Activated T-cell treated with anti-CD3 and anti-CD28 coated beads for 1 hour (primary cell): ENCODE measurements around the gene PTP4A1.
"Not testable (repeated sequence)": the region's sequence is repeated elsewhere in the genome, so short reads cannot be mapped to it uniquely, and the experiment has no call there.

Experiments used
- DNase-seq: peaks from one replicate; pipeline ENCODE4 v3.0.0-alpha.2; 2020; ENCODE audit warnings: low read depth

The PTP4A1 gene

DNA sequence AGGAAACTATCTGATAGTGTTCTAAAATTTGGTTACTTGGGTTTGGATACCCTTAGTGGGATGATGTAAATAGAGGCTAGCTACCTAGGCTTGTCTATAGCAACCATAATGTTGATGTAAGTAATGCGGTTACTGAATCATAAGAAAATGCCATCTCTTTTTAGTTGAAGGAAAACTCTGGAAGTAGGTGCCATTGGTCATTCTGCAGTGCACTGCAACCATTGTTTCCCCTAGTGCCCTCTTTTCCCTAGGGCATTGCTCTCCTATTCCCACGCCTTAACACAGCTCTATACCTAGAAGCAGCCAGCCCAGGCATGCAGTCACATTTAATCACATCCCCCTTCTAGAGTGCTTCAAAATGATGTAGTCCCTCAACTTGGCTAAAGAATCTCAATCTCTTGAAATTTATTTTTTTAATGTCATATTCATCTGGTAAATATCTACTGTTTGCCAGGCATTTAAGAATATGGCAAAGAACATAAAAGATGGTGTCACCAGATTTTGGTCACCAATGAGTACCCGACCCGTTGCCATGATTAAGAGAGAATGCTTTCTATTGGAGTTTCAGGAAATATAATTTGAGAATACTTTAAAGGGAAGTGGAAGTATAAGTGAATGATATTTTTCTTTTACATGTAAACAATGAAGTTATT lies 10.4 kb downstream of the PTP4A1 start:
- DNase-seq, result no peak

DNA sequence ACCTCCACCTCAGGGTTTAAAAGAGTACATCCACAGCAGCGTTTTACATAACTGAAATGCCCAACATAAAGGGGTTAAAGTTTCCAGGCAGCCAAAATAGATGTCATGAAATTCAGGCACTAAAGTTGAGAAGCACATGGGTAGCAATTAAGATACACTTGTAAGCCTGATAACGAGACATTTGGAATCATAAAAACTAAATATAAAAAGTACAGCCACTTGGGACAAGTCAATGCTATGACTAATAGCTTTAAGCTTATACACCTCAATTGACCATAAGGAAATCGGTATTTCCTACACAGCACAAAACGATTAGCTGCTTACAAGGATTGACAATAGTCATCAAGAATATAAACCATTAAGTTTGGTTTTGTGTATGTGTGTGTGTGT lies 11.8 kb downstream of the PTP4A1 start:
- DNase-seq, result no peak

DNA sequence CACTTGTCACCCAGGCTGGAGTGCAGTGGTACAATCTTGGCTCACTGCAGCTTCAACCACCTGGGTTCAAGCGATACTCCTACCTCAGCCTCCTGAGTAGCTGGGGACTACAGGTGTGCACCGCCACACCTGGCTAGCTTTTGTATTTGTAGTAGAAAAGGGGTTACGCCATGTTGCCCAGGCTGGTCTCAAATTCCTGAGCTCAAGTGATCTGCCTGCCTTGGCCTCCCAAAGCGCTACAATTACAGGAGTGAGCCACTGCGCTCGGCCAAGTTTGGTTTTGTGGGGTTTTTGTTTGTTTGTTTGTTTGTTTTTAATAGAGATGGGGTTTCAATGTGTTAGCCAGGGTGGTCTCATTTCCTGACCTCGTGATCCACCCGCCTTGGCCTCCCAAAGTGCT lies 12.3 kb downstream of the PTP4A1 start:
- no peak for DNase-seq

DNA sequence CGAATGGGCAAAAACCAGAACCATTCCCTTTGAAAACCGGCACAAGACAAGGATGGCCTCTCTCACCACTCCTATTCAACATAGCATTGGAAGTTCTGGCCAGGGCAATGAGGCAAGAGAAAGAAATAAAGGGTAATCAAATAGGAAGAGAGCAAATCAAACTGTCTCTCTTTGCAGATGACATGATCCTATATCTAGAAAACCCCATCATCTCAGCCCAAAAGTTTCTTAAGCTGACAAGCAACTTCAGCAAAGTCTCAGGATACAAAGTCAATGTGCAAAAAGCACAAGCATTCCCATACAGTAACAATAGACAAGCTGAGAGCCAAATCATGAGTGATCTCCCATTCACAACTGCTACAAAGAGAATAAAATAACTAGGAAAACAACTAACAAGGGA lies 13.4 kb downstream of the PTP4A1 start:
- DNase-seq, result not testable (repeated sequence)

DNA sequence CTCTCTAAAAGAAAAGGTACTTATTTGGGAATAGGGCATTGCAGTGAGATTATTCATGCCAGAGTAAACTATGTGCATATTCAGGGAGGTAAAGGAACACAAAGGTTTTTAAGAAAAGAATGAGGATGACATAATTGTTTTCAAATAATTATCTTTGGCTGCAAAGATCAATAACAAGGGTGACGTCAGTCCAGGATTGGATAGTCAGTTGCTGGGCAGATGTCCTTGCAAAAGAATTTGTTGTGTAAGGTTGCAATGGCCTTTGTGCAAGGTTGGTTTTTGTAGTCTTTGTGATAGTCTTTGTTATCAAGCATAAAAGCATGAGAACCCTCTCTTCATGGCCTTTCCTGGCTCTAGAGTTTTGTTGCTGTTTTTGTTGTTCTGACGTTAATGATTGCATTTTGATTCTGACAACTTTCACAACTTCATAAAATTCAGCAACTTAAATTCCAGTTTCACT lies 17.7 kb downstream of the PTP4A1 start:
- no peak for DNase-seq

DNA sequence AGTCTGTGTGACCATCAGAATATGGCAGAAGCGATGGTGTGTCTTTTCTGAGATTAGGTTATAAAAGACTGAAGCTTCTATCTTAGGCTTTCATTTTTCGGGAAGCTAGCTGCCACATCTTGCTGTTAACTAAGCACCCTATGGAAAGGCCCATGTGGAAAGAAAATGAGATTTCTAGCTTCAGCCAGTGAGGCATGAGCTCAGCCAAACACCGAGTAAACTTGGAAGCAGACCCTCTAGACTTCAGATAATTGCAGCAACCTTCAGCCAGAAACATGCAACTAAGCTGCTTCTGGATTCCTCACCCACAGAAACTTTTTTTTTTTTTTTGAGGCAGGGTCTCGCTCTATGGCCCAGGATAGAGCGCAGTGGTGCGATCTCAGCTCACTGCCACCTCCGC lies 20.6 kb downstream of the PTP4A1 start:
- no peak for DNase-seq

DNA sequence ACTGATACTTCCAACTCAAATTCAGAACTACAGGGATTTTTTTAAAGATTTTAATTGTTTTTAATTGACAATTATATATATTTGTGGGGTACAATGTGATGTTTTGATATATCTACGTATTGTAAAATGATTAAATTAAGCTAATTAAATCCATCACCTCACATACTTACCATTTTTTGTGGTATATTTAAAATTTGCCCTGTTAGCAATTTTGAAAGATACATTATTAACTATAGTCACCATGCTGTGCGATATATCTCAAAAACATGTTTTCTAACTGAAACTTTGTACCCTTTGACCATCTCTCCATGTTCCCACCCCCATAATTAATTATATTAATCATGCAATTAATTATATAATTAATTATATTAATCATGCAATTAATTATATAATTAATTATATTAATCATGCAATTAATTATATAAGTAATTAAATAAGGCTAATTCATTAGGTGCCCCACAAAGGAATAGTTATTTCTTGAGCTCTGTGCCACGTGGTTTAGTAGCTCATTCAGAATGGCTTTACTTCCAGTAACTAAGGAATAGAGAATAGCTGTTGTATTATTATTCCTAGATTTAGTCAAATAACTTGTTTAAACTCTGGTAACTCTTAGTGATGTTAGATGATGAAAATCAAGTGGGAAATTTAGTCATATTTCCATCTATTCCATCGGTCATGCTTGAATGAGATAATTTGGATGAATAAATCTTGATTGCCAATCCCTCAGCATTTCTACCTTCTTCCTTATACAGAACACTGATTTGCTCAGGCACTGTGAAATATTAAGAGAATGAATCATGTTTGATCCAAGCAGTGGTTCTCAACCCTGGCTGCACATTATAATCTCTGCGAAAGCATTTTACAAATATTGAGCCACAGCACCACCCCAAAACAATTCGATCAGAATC lies 25.1 kb downstream of the PTP4A1 start:
- no peak for DNase-seq

DNA sequence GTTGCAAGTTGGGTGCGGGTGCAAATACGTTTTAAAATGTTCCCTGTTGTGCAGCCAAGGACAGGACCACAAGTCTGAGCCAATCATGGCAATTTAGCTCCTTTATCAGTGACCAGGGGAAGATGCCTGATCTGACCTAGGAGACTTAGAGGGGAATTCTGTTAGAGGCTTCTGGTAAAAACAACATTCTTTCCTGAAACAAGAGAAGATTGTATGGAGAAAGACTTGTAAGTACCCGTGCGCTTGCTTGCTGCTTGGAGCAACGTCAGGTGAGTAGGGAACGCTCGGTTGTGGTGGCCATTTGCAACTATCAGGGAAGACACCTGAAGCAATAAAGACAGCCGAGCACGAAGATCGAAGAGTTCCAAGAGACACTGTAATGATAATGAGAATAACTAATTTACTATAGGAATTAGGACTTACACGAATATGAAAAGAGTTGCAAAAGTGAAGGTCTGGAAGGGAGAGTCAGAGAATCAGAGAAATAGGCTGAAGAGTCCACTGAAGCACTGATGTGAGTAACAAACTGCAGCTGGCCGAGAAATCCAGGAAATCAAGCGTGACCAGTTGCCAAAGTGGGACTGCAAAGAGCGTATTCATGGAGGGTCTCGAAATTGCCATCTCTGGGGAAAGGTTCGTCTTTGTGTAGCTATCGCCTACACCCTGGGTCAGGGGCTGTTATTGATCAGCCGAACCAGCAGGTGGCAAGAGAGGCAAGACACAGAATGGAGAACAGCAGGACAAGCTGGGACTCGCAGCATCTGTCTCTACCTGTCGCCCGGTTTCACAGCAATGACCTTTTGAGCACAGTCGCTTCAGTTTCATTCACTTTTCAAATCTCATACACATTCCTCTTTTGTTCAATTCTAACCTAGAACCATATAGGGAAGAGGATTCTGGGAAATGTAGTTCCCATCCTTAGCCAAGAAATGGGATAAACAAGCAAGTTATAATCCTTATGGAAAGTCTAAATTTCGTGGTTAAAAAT lies 26.1 kb downstream of the PTP4A1 start:
- DNase-seq, result peak; percentile 60

DNA sequence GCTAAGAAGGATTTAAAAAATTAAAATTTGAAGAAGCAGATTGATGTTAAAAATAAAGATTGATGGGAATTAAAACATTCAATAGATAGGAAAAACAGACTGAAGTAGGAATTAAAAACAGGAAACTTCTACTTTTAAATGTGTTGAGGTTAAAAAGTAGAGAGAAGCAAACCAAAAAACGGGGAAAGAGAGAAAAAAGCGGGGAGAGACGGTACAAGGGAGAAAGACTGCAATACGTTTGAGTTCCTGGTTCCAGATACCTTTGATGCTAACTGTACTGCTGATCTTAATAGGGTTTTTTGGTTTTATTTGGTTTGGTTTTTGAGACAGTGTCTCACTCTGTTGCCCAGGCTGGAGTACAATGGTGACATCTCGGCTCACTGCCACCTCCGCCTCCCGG lies 27.0 kb downstream of the PTP4A1 start:
- DNase-seq, result no peak

DNA sequence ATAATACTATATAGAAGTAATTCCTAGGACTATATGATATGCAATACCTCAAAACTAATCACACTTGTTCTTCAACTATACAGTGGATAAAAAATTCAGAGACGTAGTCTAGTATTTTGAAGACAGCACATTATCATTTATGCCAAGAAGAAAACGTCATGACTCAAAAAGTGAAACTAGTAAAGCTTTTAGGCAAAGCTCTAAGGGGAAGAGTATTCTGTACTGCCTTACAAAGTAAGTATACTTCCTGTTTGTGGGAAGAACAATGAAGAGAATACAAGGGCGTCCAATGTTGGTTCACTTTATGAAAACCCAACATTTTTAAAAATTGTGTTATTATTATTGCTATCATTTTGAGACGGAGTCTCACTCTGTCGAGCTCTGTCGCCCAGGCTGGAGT lies 27.9 kb downstream of the PTP4A1 start:
- no peak for DNase-seq

DNA sequence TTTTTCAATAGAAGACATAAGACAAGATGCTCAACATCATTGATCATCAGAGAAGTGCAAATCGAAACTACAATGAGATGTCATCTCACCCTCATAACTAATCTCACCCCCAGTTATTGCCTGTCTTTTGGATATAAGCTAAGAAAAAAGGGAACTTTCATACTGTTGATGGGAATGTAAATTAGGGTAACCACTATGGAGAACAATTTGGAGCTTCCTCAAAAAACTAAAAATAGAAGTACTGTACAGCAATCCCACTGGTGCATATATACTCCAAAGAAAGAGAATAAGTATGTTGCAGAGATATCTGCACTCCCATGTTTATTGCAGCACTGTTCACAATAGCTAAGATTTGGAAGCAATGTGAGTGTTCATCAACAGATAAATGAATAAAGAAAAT lies 37.0 kb downstream of the PTP4A1 start:
- no peak for DNase-seq

DNA sequence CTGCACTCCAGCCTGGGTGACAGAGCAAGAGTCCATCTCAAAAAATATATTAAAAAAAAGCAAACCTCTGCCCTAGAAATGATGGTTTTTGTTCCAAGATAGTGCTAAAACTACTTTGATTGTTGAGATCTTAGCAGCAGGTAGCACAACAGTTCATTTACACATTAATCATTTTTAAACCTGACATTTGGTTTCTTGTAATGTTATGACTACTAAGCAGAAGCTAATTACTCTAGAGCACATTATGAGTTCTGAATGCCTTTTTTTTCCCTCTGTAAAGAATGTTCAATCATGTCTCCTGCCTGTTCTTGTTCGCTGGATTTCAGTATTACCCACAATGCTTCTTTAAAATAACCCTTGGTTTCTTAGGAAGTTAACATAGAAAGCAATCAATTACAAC lies 38.7 kb downstream of the PTP4A1 start:
- no peak for DNase-seq

DNA sequence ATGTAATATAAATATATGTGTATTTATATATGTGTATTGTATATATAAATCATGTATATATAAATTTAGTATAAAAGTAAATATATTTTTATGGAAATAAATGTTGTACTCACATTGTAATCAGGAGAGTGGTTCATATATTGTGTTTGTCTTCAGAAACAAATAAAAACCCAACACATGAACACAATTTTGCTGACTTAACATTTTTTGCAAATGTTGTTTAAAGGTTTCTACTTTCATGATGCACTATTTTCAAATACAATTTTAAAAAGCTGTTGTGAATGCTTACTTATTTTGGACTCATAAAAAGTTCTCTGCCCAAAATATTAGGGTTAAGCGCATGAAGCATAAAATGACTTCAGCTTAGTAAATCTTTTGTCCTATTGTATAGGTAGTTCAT lies 39.3 kb downstream of the PTP4A1 start:
- DNase-seq, result no peak

DNA sequence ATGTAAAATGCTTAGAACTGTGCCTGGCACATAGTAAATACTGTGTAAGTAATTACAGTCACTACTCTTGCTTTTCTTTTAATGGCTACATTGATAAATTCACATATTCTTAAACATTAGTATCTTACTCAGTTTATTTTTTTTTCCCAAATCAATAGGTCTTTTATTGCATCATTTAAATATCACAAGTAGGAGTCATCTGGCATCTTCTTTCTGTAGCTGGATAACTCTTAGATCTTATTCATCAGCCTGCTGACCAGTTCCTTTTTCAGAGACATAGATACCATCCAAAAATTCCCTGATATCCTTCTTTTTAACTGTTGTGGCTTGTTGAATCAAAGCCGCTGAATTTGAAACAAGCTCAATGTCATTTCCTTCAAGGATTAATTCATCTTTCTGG lies 43.3 kb downstream of the PTP4A1 start:
- no peak for DNase-seq
